Measurements from ENCODE around the gene CRAMP1. TPM values are rescaled to one million over a fixed set of nuclear protein-coding genes. Genes with fewer than 3 reads are reported as not detected.
A peak's percentile ranks its signal among the peaks of the same experiment; 100 is the strongest.

Gene CRAMP1
- total RNA-seq, 2 experiments from 2014 or later = 23.9 to 25.2 TPM

GRCh38 chr16:1677942-1678499 is 65.9 kb downstream of the CRAMP1 start, which contains the start of gene JPT2:
TSS of gene JPT2 (plus strand) at chr16:1678279. CDS start at chr16:1678313, 34 bp downstream.
- ATAC-seq = peak; percentile 99
- Mint-ChIP-seq H3K4me1 (ENCODE audit: low read depth) (peaks cover 38% of the 10 kb centered on the region), H3K36me3 (ENCODE audit: low read depth) (peaks cover 37% of the 10 kb centered on the region), H3K27me3 (ENCODE audit: low read depth) (no peaks in the 10 kb centered on the region), H3K9me3 (ENCODE audit: insufficient read depth) (no peaks in the 10 kb centered on the region), H3K27ac (peak within 1 kb of the TSS; percentile 71), H3K4me3 (peak within 1 kb of the TSS; percentile 78)
- DNase-seq = peak; percentile 96
- CTCF ChIA-PET = interaction anchor here (1.0 to 2.9 kb wide), 5 partner anchors 11 to 257 kb away, joined by 3 to 21 read pairs (median 4); partner anchors contain the start of genes MAPK8IP3 and UQCC4
- POLR2A ChIA-PET = interaction anchor here (0.6 to 2.0 kb wide), 7 partner anchors 14 to 537 kb away, joined by 3 to 19 read pairs (median 3); partner anchors contain the start of genes EME2, MAPK8IP3, MRPS34 and PGP

- Mint-ChIP-seq H3K27ac (peak overlapping the region; percentile 71), H3K4me1 (ENCODE audit: low read depth) (peaks cover 38% of the 10 kb centered on the region), H3K4me3 (peak overlapping the region; percentile 78), H3K36me3 (ENCODE audit: low read depth) (peaks cover 36% of the 10 kb centered on the region), H3K27me3 (ENCODE audit: low read depth) (no peaks in the 10 kb centered on the region), H3K9me3 (ENCODE audit: insufficient read depth) (no peaks in the 10 kb centered on the region)
- ChIA-PET CTCF (interaction anchor here (1.0 to 2.9 kb wide), 5 partner anchors 12 to 258 kb away, joined by 3 to 21 read pairs (median 4); partner anchors contain the start of genes MAPK8IP3 and UQCC4), POLR2A (interaction anchor here (0.6 to 2.0 kb wide), 5 partner anchors 14 to 258 kb away, joined by 3 to 19 read pairs (median 5); partner anchors contain the start of genes EME2, MAPK8IP3, MRPS34 and UQCC4)
- ATAC-seq (peak; percentile 29), DNase-seq (peak; percentile 42)
Measured at GRCh38 chr16:1678500-1679098, 66.4 kb downstream of the CRAMP1 start.

DNA sequence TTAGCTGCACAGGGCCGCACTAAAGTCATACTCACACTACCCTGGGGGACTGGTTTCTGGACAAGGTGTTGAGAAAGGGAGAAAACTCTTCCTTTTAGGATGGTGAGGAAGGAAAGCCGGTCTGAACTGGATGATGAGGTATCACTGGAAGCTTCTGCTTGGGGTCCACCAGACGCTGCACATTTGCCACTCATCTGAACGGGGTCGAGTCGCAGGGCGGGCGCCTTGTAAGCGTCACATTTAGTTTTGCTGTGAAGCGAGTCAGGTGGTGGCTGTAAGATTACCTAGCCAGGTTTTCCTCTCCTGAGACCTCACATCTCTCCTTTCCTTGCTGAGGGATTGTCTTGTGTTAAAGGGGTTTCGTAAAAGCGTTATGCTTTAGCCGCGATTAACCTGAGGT is 68.2 kb downstream of the CRAMP1 start:
- no peaks in the 10 kb centered on the region for H3K27me3 Mint-ChIP-seq (ENCODE audit: low read depth)

GRCh38 chr16:1681032-1681431 is 68.9 kb downstream of the CRAMP1 start:
- no peak overlapping the region for H3K27ac Mint-ChIP-seq
- ATAC-seq (no peak), DNase-seq (no peak)
- H3K4me3 Mint-ChIP-seq = no peak overlapping the region
- CTCF ChIA-PET = interaction anchor here (0.9 kb wide), 1 partner anchor 34 kb away, joined by 3 read pairs; no protein-coding TSS in a partner anchor
- H3K27me3 Mint-ChIP-seq (ENCODE audit: low read depth) = no peaks in the 10 kb centered on the region
- H3K9me3 Mint-ChIP-seq (ENCODE audit: insufficient read depth) = no peaks in the 10 kb centered on the region
- H3K36me3 Mint-ChIP-seq (ENCODE audit: low read depth) = peaks cover 25% of the 10 kb centered on the region
- POLR2A ChIA-PET = no interaction called here
- H3K4me1 Mint-ChIP-seq (ENCODE audit: low read depth) = peaks cover 38% of the 10 kb centered on the region

More for the DNA sequence above, 68.2 kb downstream of the CRAMP1 start:
- Mint-ChIP-seq H3K4me3 (no peak overlapping the region), H3K27ac (no peak overlapping the region), H3K9me3 (ENCODE audit: insufficient read depth) (no peaks in the 10 kb centered on the region), H3K4me1 (ENCODE audit: low read depth) (peaks cover 38% of the 10 kb centered on the region), H3K36me3 (ENCODE audit: low read depth) (peaks cover 27% of the 10 kb centered on the region)
- no peak for DNase-seq
- CTCF ChIA-PET = interaction anchor here (2.9 kb wide), 1 partner anchor 25 kb away, joined by 21 read pairs; the partner anchor contains the start of gene MAPK8IP3
- ATAC-seq = no peak
- POLR2A ChIA-PET = no interaction called here

DNA sequence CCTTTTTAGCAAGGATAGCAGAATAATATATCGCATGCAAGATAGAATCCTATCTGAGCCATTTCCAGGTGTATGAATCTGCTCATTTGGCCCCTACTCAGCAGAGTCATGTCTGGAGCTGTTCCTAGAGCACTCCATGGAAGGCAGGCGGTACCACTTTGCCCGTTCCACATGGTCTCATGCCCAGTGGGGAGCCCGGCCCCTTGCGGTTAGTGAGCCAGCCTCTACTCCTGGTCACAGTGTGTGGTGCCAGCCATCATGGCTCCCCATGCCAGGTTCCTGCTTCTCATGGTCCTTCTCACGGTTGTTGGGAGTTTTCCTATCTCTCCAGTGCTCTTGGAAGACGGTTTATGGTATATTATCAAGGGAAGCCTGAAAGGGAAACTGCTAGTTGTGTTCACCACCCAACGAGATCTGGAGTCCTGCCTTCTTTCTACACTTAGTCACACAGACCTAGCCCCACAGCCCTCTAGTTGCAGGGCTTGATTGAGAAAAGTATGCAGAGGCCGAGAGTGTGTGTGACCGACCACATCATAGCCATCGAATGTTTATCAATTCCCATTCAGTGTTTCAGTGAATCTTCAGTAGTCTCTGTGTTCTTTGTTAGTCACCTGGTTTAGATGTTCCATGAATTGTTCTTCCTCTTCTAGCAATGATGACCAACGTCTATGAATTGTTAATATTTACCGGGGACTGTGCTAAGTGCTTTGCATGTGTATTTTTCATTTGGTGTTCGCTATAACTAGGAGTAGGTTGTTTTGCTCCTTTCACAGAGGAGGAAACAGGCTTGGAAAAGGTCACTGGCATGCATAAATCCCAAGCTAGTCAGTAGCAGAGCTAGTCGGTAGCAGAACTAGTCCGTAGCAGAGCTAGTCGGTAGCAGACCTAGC is 75.5 kb downstream of the CRAMP1 start:
- Mint-ChIP-seq H3K4me3 (no peak overlapping the region), H3K9me3 (ENCODE audit: insufficient read depth) (no peaks in the 10 kb centered on the region), H3K36me3 (ENCODE audit: low read depth) (peaks cover 51% of the 10 kb centered on the region), H3K27ac (peak overlapping the region; percentile 2), H3K4me1 (ENCODE audit: low read depth) (no peaks in the 10 kb centered on the region), H3K27me3 (ENCODE audit: low read depth) (no peaks in the 10 kb centered on the region)
- DNase-seq = no peak
- ATAC-seq = no peak
- ChIA-PET CTCF (no interaction called here), POLR2A (no interaction called here)

DNA sequence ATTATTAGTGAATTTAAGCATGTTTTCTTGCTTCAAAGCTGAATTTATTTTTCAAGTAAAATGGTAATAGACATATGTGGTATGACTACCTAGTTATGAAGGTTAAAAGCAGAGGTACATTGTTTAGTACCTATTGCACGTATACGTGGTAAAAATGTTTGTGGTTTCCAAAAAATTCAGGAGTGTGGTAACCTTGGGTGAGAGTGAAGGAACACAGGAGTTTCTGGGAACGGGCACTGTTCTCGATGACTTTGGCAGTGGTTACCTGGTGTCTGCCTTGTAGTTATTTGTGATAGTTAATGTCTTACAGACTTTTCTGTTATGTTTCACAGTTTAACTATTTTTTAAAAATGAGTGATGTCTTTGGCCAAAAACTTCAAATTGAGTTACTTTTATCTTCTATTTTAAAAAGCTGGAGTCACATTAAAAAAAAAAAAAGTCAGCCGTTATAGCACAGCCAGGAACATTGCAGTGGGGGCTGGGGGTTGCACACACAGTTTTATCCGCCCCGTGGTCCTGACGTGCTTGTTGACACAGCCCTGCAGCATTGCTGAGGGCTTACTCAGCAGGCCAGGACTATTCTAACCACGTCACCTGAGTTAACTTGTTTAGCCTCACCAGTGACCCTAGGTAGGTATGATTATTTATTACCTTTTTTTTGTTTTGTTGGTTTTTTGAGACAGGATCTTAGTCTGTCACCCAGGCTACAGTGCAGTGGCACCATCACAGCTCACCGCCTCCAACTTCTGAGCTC is 76.8 kb downstream of the CRAMP1 start:
- DNase-seq (no peak), ATAC-seq (no peak)
- peaks cover 56% of the 10 kb centered on the region for H3K36me3 Mint-ChIP-seq (ENCODE audit: low read depth)
- ChIA-PET CTCF (no interaction called here), POLR2A (no interaction called here)
- H3K9me3 Mint-ChIP-seq (ENCODE audit: insufficient read depth) = no peaks in the 10 kb centered on the region
- no peak overlapping the region for H3K27ac Mint-ChIP-seq
- H3K4me1 Mint-ChIP-seq (ENCODE audit: low read depth) = no peaks in the 10 kb centered on the region
- H3K4me3 Mint-ChIP-seq = no peak overlapping the region
- no peaks in the 10 kb centered on the region for H3K27me3 Mint-ChIP-seq (ENCODE audit: low read depth)

DNA sequence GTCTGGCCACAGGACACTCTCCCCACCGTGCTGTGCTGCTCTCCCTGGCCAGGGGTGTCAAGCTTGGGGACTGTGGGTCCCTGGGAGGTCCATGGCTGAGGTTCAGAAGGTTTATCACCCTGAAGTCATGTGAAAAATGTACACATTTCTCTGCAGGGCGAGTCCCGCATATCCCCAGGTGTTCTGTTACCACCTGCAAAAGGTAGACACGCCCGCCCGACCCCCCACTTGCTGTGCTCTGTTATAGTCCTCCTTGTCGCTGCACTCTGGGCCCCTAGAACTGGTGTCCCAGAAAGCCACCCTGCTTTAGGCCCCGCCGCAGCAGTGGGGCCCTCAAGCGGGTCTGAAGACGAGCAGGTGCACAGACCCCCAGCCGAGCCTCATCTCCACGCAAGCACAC is 77.7 kb downstream of the CRAMP1 start:
- no peak overlapping the region for H3K4me3 Mint-ChIP-seq
- no peaks in the 10 kb centered on the region for H3K9me3 Mint-ChIP-seq (ENCODE audit: insufficient read depth)
- ATAC-seq (no peak), DNase-seq (no peak)
- no peak overlapping the region for H3K27ac Mint-ChIP-seq
- H3K27me3 Mint-ChIP-seq (ENCODE audit: low read depth) = no peaks in the 10 kb centered on the region
- ChIA-PET CTCF (no interaction called here), POLR2A (no interaction called here)
- peaks cover 57% of the 10 kb centered on the region for H3K36me3 Mint-ChIP-seq (ENCODE audit: low read depth)
- no peaks in the 10 kb centered on the region for H3K4me1 Mint-ChIP-seq (ENCODE audit: low read depth)

DNA sequence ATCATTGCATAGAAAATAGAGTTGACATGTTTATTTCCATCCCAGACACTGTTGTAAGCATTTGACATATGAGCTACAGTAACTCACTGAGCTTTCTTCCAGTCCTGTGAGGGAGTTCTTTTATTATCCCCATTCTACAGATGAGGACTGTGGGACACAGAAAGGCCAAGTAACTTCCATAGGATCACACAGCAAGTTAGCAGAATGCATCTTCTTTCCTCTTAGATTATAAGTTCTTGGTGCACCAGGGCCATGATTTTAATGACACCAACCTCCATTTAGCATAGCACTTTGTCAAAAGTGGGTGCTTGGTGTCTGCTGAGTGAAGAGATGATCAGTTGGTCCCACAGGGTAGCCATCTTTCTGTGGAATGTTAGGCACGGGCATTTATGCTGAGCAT is 78.7 kb downstream of the CRAMP1 start:
- no peaks in the 10 kb centered on the region for H3K9me3 Mint-ChIP-seq (ENCODE audit: insufficient read depth)
- ChIA-PET POLR2A (no interaction called here), CTCF (interaction anchor here (1.6 kb wide), 1 partner anchor 15 kb away, joined by 5 read pairs; the partner anchor contains the start of gene MAPK8IP3)
- peaks cover 57% of the 10 kb centered on the region for H3K36me3 Mint-ChIP-seq (ENCODE audit: low read depth)
- H3K27ac Mint-ChIP-seq = no peak overlapping the region
- H3K4me1 Mint-ChIP-seq (ENCODE audit: low read depth) = no peaks in the 10 kb centered on the region
- H3K27me3 Mint-ChIP-seq (ENCODE audit: low read depth) = no peaks in the 10 kb centered on the region
- no peak overlapping the region for H3K4me3 Mint-ChIP-seq
- ATAC-seq (no peak), DNase-seq (no peak)

GRCh38 chr16:1691276-1691675 is 79.1 kb downstream of the CRAMP1 start:
- no peaks in the 10 kb centered on the region for H3K27me3 Mint-ChIP-seq (ENCODE audit: low read depth)
- DNase-seq = no peak
- ChIA-PET POLR2A (no interaction called here), CTCF (interaction anchor here (1.6 kb wide), 1 partner anchor 15 kb away, joined by 5 read pairs; the partner anchor contains the start of gene MAPK8IP3)
- H3K9me3 Mint-ChIP-seq (ENCODE audit: insufficient read depth) = no peaks in the 10 kb centered on the region
- H3K36me3 Mint-ChIP-seq (ENCODE audit: low read depth) = peaks cover 58% of the 10 kb centered on the region
- no peaks in the 10 kb centered on the region for H3K4me1 Mint-ChIP-seq (ENCODE audit: low read depth)
- H3K27ac Mint-ChIP-seq = no peak overlapping the region
- no peak overlapping the region for H3K4me3 Mint-ChIP-seq
- no peak for ATAC-seq

- Mint-ChIP-seq H3K4me1 (ENCODE audit: low read depth) (no peaks in the 10 kb centered on the region), H3K9me3 (ENCODE audit: insufficient read depth) (no peaks in the 10 kb centered on the region), H3K27ac (no peak overlapping the region), H3K36me3 (ENCODE audit: low read depth) (peaks cover 63% of the 10 kb centered on the region), H3K27me3 (ENCODE audit: low read depth) (no peaks in the 10 kb centered on the region), H3K4me3 (no peak overlapping the region)
- POLR2A ChIA-PET = interaction anchor here (0.6 kb wide), 1 partner anchor 14 kb away, joined by 6 read pairs; the partner anchor contains the start of gene JPT2
- ATAC-seq (no peak), DNase-seq (no peak)
- CTCF ChIA-PET = interaction anchor here (1.6 kb wide), 1 partner anchor 14 kb away, joined by 5 read pairs; the partner anchor contains the start of gene MAPK8IP3
Measured at GRCh38 chr16:1691956-1692355, 79.8 kb downstream of the CRAMP1 start.

DNA sequence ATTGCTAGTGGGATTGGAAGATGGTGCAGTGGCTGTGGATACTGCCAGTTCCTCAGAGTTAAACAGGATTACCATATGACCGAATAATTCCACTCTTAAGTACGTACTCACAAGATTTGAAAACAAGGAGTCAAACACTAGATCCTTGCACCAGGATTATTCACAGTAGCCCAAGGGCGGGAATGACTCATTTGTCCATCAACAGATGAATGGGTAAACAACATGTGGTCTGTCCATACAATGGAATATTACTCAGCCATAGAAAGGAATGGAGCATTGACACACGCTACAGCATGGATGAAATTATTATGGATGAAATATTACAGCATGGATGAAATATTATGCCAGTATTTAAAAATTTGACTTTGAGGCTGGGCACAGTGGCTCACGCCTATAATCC is 84.7 kb downstream of the CRAMP1 start:
- no peak overlapping the region for H3K4me3 Mint-ChIP-seq
- POLR2A ChIA-PET = no interaction called here
- no peaks in the 10 kb centered on the region for H3K9me3 Mint-ChIP-seq (ENCODE audit: insufficient read depth)
- no peak for ATAC-seq
- DNase-seq = no peak
- CTCF ChIA-PET = interaction anchor here (1.3 kb wide), 1 partner anchor 9 kb away, joined by 5 read pairs; the partner anchor contains the start of gene MAPK8IP3
- H3K4me1 Mint-ChIP-seq (ENCODE audit: low read depth) = no peaks in the 10 kb centered on the region
- H3K27me3 Mint-ChIP-seq (ENCODE audit: low read depth) = no peaks in the 10 kb centered on the region
- no peak overlapping the region for H3K27ac Mint-ChIP-seq
- peaks cover 68% of the 10 kb centered on the region for H3K36me3 Mint-ChIP-seq (ENCODE audit: low read depth)
